GDM1 (cell line): ENCODE measurements around the gene CES2.

ENCODE experiments used
- DNase-seq: peaks from one replicate; lab custom pipeline; 2025; lab: John Stamatoyannopoulos, UW

Gene CES2

DNA sequence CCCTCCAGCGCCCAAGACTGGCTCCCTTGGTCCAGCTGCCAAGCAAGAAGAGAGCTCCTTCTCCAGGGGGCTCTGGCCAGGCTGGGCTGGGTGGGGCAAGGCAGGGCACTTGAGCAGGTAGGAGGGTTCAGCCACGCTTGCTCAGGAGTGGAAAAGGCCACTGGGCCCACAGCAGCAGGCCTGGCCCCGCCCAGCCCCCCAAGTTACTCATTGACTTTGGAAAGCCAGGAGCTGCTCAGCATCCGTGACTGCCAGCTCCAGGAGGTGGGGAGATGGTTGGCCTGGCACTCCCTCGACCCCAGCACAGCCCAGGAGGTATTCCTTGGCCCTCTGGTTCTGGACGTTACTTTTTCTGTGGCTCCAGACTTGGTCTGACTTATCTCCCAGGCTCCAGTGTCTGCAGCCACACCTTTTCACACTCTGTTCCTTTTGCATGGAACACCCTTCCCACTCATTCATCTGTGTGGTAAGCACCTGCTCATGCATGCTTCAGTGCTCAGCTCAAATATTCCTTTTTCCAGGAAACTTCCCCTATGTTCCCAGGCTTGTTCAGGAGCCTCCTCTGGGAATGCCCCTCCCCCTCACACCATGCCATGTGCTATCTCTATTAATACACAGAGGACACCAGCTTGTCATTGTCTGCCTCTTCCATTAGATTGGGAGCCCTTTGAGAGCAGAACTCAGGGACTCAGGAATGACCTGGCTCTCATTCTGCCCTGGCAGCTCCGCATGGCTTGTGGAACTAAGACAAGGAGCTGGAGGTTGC, 16.3 kb upstream of the CES2 start, which contains the start of gene CDH16:
TSS of gene CDH16 (minus strand) at position 83 of the 766 bp plus-strand sequence. CDS start 820 bp downstream, outside the sequence.
- no peak for DNase-seq

DNA sequence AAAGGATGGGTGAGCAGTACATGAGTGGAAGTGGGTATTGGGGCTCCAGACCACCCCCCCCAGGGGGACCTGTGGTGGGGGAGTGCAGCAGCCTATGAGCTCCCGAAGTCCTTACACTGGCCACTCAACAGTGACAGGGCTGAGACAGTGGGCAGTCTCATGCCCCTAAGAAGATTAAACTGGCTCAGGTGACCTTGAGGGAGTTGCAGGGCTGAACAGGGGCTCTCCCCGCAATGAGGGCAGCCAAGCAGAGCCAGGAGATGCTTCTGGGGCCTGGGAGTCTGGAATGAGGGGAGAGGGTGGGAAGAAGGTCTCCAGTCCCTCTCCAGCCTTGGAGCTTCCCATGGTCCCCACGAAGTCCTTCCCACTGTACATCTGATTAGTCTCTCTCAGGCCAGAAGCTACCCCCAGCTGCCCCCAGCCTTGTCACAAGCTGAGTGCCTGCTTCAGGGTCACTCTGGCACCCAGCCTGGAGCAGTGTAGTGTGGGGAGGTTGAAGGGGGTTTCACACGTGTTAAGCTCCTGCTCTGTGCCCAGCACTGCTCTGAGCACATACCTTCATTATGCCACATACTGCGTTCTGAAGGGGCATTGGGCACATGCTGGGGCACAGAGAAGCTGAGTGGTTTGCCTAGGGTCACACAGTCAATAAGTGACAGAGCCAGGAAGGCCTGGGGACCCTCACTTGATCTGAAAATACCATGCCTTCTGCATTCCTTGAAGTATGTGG, 15.6 kb upstream of the CES2 start:
- no peak for DNase-seq

DNA sequence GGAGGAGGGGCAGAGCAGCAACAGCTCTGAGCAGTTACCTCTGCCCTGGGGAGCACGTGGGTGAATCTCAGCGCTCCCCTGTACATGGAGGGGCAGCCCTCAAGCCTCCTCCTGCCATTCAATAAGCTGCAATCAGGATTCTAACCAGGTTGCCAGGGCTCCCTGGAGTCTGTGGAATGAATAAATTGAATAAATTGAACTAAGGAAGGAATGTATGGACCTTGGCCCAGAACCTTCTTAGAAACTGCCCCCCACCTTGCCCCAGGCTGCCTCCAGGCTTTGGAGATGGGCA, 15.1 kb upstream of the CES2 start:
- DNase-seq = no peak

DNA sequence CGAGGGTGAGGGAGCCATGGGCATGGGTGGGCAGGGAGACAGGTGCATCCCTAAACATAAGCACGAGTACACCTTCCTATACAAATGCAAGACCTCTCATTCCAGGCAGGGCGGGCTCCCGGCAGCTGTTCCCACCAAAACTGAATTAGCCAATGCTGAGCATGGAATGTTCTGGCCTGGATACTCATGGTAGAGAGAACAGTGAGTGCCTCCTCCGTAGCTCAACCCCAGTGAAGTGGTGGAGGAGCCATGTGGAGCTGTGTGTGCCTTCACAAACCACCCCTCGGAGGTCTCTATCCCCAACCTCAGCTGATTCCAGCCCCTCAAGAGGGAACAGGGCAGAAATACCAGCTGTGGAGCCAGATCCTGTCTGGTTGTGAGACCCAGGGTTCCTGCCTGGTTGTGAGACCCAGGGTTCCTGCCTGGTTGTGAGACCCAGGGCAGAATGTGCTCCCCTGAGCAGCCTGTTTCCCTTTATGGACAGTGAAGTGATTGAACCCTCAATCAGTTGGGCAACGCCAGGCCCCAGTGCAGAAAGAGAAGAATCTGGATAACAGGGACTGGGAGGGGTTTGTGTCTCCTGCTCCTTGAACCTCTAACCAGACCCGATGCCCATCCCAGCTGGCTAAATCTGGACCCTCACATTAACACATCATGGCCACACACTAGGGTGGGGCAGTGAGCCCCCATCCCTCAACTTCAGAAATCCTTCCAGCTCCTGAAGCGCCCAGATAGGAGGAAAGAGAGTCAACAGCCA, 14.2 kb upstream of the CES2 start:
- no peak for DNase-seq

DNA sequence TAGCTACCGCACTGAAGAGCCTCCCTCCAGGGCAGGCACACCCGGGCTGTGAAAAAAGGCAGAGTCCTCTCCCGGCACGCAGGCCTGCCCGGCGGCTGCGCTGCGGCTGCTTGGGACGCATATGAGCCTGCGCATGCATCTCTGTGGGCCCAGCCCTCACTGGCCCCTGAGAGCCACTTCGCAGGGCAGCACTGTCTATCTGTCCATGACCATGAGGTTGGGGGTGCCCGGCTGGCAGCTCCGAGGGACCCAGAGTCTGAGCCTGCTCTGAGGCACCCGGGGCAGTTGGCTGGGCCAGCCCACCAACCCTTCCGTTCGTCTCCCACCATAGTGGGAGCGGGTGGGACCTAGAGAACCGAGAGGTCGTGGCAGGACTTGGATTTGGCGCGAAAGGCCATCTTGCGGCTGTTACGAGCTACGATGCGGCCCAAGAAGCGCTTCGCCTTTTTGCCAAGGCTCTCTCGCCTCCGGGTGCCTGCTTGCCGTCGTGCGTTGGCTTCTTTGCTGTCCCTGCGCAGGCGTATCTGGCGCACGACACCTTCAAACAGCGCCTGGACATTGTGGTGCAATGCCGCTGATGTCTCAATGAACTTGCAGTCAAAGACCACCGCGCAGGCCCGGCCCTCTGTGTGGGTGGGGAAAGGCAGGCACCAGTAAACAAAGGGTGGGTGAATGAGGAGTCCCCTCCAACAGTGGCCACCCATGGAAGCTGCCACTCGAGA, 13.4 kb upstream of the CES2 start:
- no peak for DNase-seq

DNA sequence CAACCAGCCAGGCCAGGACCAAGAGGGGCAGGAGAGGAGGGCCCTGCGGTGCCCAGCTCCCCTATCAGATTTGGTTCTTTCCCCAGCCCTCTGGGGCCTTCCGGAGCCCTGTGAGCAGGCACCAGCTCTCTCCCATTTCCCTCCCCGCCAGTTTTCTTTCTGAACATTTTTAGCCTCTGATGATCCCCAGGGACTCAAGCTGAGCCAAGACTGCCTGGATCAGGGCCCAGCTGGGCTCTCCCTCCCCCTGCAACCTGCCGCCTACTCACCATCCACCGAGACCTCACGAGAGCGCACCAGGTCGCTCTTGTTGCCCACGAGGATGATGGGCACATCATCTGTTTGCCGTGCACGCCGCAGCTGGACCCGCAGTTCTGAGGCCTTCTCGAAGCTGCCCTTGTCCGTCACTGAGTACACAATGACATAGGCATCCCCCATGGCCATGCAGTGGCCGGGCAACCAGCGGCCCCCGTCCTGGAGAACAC, 12.0 kb upstream of the CES2 start:
- no peak for DNase-seq

DNA sequence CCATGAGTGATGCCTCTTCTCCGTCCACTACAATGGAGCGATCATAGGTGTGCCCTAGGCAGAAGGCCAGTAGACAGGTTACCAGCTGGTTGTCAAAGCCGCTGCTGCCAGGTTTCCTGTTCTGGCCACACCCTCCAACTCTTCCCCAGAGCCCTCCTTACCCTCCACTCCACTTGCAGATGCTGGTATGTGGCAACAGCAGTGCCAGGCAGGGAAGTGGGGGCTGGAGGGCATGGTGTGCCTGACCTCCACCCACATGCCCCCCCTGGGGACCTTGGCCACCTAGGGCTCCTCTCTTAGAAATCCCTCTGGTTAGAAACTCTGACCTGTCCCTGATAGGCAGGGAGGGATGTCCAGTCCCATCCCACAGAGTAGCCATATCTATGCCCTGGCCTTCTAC, 11.4 kb upstream of the CES2 start:
- DNase-seq = no peak

DNA sequence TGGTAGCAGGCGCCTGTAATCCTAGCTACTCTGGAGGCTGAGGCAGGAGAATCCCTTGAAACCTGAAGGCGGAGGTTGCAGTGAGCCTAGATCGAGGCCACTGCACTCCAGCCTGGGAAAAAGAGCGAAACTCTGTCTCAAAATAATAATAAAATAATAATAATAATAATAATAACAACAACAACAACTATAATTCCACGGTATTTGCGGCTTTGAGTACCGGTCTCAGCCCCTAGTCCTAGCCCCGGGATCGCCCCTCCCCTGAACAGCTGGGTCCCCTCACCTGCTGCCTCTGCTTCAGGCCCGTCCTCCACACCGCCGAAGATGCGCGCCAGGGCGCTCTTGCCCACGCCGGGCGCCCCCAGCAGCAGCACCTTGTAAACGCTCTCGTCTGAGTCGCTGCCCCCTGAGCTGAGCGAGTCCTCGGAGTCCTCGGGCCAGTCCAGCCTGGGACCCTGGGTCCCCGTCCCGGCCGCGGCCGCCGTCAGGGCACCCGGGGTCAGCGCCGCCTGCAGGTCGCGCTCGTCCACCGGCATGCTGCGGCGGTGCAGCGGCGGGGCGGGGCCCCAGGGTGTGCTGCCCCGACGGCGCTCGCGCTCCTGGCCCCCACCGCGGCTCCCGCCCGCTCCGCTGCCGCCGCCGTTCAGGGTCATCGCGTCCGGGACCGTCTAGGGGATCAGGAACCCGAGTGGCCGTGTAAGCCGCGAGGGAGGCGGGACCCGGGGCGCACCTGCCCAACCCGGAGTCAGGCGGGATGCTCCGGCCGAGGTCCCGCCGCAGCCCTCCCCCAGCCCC, 10.6 kb upstream of the CES2 start:
- DNase-seq = no peak

DNA sequence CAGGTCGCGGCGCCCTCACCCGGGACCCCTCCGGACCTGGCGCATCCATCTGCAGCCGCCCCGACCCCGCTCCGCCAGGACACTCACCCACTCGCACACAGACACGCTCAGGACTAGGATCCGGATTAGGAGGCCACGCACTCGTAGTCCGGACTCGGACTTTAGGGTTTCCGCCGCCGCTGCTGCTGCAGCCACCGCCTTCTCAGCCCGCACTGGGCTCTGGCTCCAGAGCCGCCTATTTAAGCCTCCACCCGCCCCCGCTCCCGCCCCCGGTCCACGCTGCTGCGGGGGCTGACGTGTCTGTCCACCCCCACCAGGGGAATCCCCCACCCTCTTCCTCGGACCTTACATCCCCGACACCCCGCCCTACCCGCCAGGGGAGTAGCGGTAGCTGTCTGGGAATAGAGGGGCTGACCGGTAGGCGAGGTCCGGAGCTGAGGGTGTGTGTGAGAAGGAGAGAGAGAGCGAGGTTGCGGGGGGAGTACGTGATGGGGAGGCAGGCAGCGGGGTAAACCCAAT, 9.9 kb upstream of the CES2 start, which contains the start of gene RRAD:
TSS of gene RRAD (minus strand) at position 214 of the 519 bp plus-strand sequence. CDS start 356 bp downstream, outside the sequence.
- no peak for DNase-seq

DNA sequence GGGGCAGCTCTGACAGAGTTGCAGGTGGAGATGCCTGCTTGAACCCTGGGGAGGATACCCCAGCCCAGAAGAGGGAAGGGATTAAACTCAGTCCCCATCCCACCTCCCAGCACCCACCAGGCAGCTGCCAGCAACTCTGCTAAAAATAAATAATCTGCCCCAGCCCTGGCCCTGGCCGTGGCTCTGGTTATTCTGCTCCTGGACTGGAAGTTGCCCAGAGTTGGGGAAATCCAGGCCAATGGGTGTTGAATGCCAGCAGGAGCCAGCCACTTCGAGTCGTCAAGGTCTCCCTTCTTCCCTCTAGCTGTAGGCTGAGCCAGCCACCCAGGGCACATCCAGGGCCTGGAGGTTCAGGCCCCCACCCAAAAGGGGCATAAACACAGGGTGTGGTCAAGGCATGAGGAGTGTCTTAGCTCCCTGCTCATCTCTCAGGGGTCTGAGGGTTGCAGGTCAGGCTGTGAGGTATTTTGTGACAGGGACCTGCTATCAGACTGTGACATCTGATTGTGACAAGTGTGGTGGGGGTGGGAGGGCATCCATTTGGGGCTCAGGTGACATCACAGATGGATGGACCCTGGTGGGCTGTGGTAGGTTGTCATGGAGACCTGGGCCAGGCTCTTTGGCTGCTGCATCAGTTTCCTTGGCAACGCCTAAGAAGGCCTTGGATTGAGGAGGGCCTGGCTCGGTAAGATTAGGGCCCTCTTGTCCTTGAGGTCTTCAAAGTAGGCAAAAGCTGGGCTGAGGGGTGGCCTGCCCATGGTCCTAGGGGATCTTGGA, 9.0 kb upstream of the CES2 start:
- no peak for DNase-seq

DNA sequence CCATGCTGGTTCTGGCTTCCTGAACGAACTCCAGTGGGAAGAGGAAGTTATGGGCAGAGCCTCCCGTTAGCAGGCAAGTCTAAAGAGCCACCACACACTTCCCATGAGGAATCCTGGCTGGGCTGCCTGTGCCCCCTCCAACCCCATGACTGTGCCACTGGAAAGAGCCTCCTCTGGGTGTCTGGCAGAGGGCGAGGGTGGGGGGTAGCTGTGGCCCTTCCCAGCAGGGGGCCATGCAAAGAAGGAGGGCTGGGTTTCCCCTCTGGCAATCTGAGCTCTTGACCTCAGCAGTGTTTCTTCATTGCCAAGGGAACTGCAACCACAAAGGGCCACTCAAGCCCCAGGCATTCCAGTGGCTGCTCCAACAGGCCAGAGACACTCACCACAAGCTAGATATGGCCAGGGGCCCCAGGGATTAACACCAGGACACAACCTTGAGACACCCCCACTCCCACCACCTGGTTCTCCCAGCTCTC, 8.3 kb upstream of the CES2 start:
- DNase-seq = no peak

DNA sequence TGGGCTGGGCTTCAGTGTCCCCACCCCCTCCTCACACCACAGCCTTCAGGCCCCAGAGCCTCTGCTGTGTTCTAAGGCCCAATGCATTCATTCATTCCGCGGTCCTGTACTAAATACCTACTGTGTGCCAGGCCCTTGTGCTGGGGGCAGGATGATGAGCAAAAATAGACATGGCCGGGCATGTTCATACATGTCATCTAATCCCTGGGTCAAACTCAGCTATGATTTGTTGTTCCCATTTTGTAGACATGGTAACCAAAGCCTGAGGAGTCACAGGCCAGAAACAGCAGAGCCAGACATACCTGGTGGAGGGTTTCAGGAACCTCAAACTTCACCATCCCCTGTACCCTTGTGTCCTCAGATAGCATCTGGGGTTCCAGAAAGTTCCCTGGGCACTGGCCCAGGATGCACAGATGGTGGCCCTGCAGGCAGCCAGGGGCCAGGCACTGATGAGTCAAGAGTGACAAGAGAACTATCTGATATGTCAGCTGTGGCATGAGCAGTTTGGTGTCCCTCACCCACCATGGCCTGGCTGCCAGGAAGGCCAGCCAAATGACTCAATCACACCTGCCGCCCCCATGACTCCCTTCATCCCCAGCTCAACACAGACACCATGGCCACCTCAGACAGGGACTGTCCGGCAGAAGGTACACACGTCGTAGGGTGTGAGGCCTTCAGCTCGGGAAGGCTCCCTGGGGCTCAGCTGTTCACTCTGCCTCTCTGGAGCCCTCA, 7.2 kb upstream of the CES2 start:
- DNase-seq = no peak

DNA sequence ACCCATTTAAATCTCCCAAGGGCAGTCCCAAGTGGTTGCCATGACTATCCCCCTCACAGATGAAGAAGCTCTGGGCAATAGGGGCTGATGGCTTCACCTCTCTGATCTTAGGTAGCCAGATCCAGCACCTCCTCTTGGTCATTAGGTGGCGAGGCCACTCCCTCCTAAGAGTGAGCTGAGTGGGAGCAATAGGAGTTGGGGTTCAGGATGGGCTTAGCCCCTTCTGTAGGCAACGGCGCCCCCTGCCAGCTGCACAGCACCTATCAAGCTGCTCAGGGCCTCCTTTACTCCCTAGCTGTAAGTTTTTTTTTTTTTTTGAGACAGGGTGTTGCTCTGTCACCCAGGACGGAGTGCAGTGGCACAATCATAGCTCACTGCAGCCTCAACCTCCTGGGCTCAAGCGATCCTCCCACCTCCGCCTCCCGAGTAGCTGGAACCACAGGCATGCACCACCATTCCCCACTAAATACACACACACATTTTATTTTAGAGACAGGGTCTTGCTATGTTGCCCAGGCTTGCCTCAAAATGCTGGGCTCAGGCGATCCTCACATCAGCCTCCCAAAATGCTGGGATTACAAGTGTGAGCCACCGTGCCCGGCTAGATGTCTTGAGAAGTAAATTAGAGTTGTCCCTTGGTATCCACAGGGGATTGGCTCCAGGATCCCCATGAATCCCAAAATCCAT, 6.5 kb upstream of the CES2 start:
- DNase-seq = no peak

DNA sequence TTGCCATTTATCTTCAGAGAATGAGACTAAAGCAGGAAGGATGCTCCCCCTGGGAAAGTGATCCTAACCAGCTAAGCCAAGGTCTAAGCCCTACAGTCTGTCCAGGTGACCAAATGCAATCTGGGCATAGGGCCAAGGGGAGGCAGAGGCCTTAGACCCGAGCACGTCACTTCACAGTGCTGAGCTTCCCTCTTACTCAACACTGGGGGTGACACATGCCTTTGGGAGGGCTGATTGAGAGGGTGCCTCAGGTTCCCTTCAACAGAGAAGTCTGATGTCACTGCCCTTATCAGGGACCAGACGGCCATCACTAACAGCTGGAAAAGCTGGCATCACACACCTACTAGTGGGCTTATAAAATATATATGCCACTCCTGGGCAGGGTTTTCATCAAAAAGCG, 5.1 kb upstream of the CES2 start:
- no peak for DNase-seq

DNA sequence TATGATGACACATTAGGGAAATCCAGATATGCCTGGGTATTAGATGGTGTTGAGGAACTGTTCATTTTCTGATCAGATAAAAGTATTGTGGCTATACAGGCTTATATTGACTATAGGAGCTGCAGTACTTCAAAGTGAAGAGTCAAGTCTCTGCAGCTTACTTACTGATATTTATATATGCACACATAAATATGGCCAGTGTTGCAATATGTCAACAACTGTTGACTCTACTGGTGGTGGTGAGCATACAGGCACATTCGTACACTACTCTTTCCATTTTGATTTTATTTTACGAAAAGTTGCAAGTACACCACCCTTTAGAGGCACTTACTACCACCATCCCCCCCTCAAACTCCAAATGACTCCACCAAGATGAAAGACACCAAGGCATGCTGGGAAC, 3.7 kb upstream of the CES2 start:
- no peak for DNase-seq

DNA sequence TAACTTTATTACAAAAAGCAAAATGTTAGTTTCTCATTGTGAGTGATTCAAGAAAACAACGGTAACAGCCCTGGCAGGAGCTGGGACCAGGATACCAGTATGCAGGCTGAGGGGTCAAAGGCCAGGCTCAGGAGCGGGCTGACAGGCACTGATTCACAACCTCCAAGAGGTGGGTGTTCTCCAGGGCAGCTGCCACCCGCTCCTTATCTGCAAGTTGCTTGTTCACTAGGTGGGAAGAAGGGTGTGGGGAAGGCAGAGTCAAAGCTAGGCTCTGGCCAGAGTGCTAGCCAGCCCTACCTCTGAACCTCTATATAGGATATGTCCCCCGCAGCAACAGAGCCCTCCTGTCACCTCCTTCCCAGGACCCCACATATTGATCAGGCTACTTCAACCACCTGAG, 3.2 kb upstream of the CES2 start:
- DNase-seq = no peak

DNA sequence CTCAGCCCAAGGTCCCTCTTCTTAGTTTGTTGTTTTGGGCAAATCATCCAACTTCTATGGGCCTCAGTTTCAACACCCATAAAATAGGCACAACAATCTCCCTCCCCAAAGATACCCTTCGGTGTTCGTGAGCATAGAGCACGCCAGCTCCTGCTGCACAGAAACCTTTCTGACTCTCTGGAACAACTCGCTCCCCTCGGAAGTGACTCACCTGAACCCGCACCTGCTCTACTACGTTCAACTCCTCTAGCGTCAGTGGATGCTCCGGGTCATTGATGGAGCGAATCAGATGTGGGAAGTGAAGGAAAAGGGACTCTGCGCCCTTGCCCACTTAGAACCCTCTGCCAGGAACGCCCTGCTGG, 1.6 kb upstream of the CES2 start:
- no peak for DNase-seq

DNA sequence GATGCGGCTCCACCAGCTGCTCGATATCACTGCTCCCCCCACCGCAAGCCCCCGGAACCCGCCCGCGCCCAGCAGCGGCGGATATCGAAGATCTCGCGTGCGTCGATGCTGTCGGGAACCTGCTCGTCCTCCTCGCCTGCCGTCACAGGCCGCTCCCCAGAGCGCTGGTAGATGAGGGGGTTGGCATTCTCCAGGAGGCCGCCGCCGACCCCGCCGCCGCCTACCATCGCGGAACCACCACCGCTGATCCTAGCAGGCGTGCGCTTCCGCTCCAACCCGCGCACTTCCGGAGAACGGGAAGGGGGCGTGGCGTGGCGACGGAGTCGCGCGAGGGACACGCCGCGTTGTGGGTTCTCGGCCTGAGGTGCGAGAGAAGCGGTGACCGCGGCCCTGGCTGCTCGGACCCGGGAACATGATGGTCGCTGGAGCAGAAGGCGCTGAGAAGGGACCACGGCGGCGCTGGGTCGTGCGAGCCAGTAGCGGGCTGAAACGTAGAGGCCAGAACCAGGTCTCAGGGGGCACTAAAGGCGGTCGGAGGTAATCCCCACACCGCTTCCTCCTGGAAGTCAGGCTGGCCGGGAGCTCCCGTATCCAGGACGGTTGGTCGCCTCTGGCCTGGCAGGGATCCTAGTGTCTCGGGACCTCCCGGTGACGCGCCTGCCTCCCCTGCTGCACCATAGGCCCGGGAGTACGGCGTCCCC, 1.0 kb upstream of the CES2 start, which contains the start of gene CIAO2B:
TSS of gene CIAO2B (minus strand) at position 265 of the 701 bp plus-strand sequence. CDS start at position 227, 38 bp downstream.
- DNase-seq = peak; percentile 56
